HEK293 (cell line): ENCODE measurements around the gene VAV2.
A peak's percentile ranks its signal among the peaks of the same experiment; 100 is the strongest.

Experiments used
- CTCF ChIA-PET: fragments of 350-600 bp; formaldehyde crosslinking; extraction: SDS; loops from one replicate; lab custom pipeline; 2021; ENCODE audit warnings: antibody characterized with exemption; lab: Yijun Ruan, JAX
- POLR2A ChIA-PET: fragments of 300-600 bp; formaldehyde crosslinking; extraction: SDS; loops from one replicate; lab custom pipeline; 2020; ENCODE audit warnings: antibody characterized with exemption, inconsistent platforms; lab: Yijun Ruan, JAX
- H3K27ac ChIP-seq: fragments of 200-500 bp; sonication (Bioruptor generic); 2 replicates; pipeline ENCODE4 v1.5.1; 2014; ENCODE audit warnings: low read depth, low read length, control low read depth, inconsistent platforms; ENCODE audit errors: extremely low read depth
- H3K36me3 ChIP-seq, 2 experiments: fragments of 200-500 bp in 1 of 2; sonication (Bioruptor generic) in 1 of 2; 1 replicate in 1 of 2; 2 replicates in 1 of 2; pipeline ENCODE4 v1.5.1; 2014 to 2017; ENCODE audit warnings: inconsistent platforms in 2 of 2, low read length in 2 of 2; ENCODE audit not compliant: control insufficient read depth in 2 of 2, insufficient read depth in 1 of 2
- H3K4me1 ChIP-seq: fragments of 200-500 bp; sonication (Bioruptor generic); 2 replicates; pipeline ENCODE4 v1.5.1; 2014; ENCODE audit warnings: mild to moderate bottlenecking, low read length, inconsistent platforms; ENCODE audit not compliant: control insufficient read depth, insufficient read depth
- H3K4me3 ChIP-seq: 2 replicates; pipeline ENCODE4 v1.5.1; 2011; ENCODE audit warnings: low read depth, mild to moderate bottlenecking, control low read depth, low read length, moderate library complexity
- H3K9me3 ChIP-seq: fragments of 200-500 bp; sonication (Bioruptor generic); 2 replicates; pipeline ENCODE4 v1.5.1; 2014; ENCODE audit warnings: low read depth, low read length, inconsistent platforms; ENCODE audit not compliant: control insufficient read depth, insufficient read depth
- EGR2 ChIP-seq: fragments of 450-650 bp; formaldehyde crosslinking; IDR thresholded peaks from 2 replicates; pipeline ENCODE4 v1.5.1; 2016; ENCODE audit warnings: low read depth, missing biosample characterization, missing genetic modification characterization
- GLIS1 ChIP-seq: fragments of 450-650 bp; formaldehyde crosslinking; IDR thresholded peaks from 2 replicates; pipeline ENCODE4 v1.5.1; 2016; ENCODE audit warnings: missing biosample characterization, missing genetic modification characterization
- GLIS2 ChIP-seq: fragments of 450-650 bp; formaldehyde crosslinking; IDR thresholded peaks from 2 replicates; pipeline ENCODE4 v1.5.1; 2016; ENCODE audit warnings: missing biosample characterization, missing genetic modification characterization
- HOXA7 ChIP-seq: sonication (generic); formaldehyde crosslinking; IDR thresholded peaks from 2 replicates; pipeline ENCODE4 v1.8.1; 2022; ENCODE audit warnings: missing genetic modification reagents, borderline replicate concordance
- KLF1 ChIP-seq: fragments of 450-650 bp; formaldehyde crosslinking; IDR thresholded peaks from 2 replicates; pipeline ENCODE4 v1.5.1; 2016; ENCODE audit warnings: missing biosample characterization, missing genetic modification characterization
- MZF1 ChIP-seq: fragments of 450-650 bp; formaldehyde crosslinking; IDR thresholded peaks from 2 replicates; pipeline ENCODE4 v1.5.1; 2017; ENCODE audit warnings: missing biosample characterization, missing genetic modification characterization, borderline replicate concordance
- OVOL3 ChIP-seq: fragments of 450-650 bp; formaldehyde crosslinking; IDR thresholded peaks from 2 replicates; pipeline ENCODE4 v1.5.1; 2016; ENCODE audit warnings: missing biosample characterization, missing genetic modification characterization
- SCRT1 ChIP-seq: fragments of 450-650 bp; formaldehyde crosslinking; IDR thresholded peaks from 2 replicates; pipeline ENCODE4 v1.5.1; 2016; ENCODE audit warnings: missing biosample characterization, missing genetic modification characterization, borderline replicate concordance
- SETDB1 ChIP-seq: IDR thresholded peaks from one replicate; pipeline ENCODE4 v1.6.1; 2017; ENCODE audit warnings: mild to moderate bottlenecking, low read length, moderate library complexity, mixed read lengths; ENCODE audit not compliant: insufficient read length
- ZFHX2 ChIP-seq: fragments of 450-650 bp; formaldehyde crosslinking; conservative IDR thresholded peaks from 2 replicates; pipeline ENCODE4 v1.5.1; 2016; ENCODE audit warnings: missing biosample characterization, missing genetic modification characterization
- ZIC2 ChIP-seq: fragments of 450-650 bp; formaldehyde crosslinking; IDR thresholded peaks from 2 replicates; pipeline ENCODE4 v1.5.1; 2016; ENCODE audit warnings: missing biosample characterization, missing genetic modification characterization
- ZNF223 ChIP-seq: fragments of 450-650 bp; formaldehyde crosslinking; IDR thresholded peaks from 2 replicates; pipeline ENCODE4 v1.5.1; 2016; ENCODE audit warnings: missing biosample characterization, missing genetic modification characterization
- ZNF292 ChIP-seq: fragments of 450-650 bp; formaldehyde crosslinking; IDR thresholded peaks from 2 replicates; pipeline ENCODE4 v1.5.1; 2016; ENCODE audit warnings: low read depth, missing biosample characterization, missing genetic modification characterization, borderline replicate concordance
- ZNF366 ChIP-seq: fragments of 450-650 bp; formaldehyde crosslinking; conservative IDR thresholded peaks from 2 replicates; pipeline ENCODE4 v1.5.1; 2016; ENCODE audit warnings: missing biosample characterization, missing genetic modification characterization
- ZNF37A ChIP-seq: fragments of 450-650 bp; IDR thresholded peaks from 2 replicates; pipeline ENCODE4 v1.5.1; 2018; ENCODE audit warnings: missing biosample characterization, missing genetic modification characterization
- ZNF433 ChIP-seq: fragments of 450-650 bp; formaldehyde crosslinking; IDR thresholded peaks from 2 replicates; pipeline ENCODE4 v1.5.1; 2016; ENCODE audit warnings: missing biosample characterization, missing genetic modification characterization, low read depth
- ZNF561 ChIP-seq: fragments of 450-650 bp; IDR thresholded peaks from 2 replicates; pipeline ENCODE4 v1.5.1; 2018; ENCODE audit warnings: missing biosample characterization, missing genetic modification characterization, borderline replicate concordance
- ZNF600 ChIP-seq: fragments of 450-650 bp; formaldehyde crosslinking; IDR thresholded peaks from 2 replicates; pipeline ENCODE4 v1.5.1; 2016; ENCODE audit warnings: missing biosample characterization, missing genetic modification characterization
- ZNF701 ChIP-seq: fragments of 450-650 bp; formaldehyde crosslinking; IDR thresholded peaks from 2 replicates; pipeline ENCODE4 v1.5.1; 2016; ENCODE audit warnings: missing biosample characterization, missing genetic modification characterization
- ZNF776 ChIP-seq: fragments of 450-650 bp; formaldehyde crosslinking; IDR thresholded peaks from 2 replicates; pipeline ENCODE4 v1.5.0; 2017; ENCODE audit warnings: missing biosample characterization, missing genetic modification characterization, borderline replicate concordance
- ZNF837 ChIP-seq: fragments of 450-650 bp; formaldehyde crosslinking; IDR thresholded peaks from 2 replicates; pipeline ENCODE4 v1.5.1; 2016; ENCODE audit warnings: missing biosample characterization, missing genetic modification characterization
- TF ChIP-seq, protein P1 (sequence below): fragments of 450-650 bp; formaldehyde crosslinking; IDR thresholded peaks from 2 replicates; pipeline ENCODE4 v1.5.1; 2016; ENCODE audit warnings: missing biosample characterization, missing genetic modification characterization
- TF ChIP-seq, protein P2 (sequence below): fragments of 450-650 bp; formaldehyde crosslinking; IDR thresholded peaks from 2 replicates; pipeline ENCODE4 v1.5.1; 2016; ENCODE audit warnings: missing biosample characterization, missing genetic modification characterization
- TF ChIP-seq, protein P3 (sequence below): fragments of 450-650 bp; formaldehyde crosslinking; IDR thresholded peaks from 2 replicates; pipeline ENCODE4 v1.5.1; 2016; ENCODE audit warnings: missing biosample characterization, missing genetic modification characterization
- TF ChIP-seq, protein P4 (sequence below): fragments of 450-650 bp; formaldehyde crosslinking; IDR thresholded peaks from 2 replicates; pipeline ENCODE4 v1.5.1; 2017; ENCODE audit warnings: missing biosample characterization, mild to moderate bottlenecking, missing genetic modification characterization, moderate library complexity

VAV2 gene

DNA sequence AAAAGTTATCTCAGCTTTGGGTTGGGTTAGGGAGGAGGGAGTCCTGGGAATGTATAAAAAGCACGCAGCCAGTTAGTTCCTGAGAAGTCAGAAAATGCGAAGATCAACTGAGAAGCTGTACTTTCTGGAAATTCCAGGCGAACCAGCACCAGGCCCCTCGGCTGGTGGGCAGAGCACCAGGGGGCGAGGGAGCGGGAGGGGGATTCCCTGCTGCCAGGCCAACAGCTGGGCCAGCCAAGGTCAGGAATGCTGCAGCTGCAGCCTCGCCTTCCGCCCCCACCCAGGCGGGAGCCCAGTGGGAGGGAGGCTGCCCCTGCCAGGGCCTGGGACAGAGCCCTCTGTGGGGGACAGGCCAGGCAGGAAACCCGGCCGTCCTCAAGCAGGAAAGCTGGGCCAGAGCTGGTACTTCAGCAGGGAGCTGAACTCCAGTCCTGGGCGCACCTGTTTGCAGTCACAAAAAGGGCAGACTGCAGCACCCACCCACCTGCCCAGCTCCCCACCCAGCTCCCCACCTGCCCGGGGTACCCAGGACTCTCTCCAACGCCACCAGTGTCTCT, 35.5 kb downstream of the VAV2 start (continued):
- peak; percentile 99 for TF ChIP-seq ZIC2 (tag by site-specific recombination)
- TF ChIP-seq ZNF837 (tag by site-specific recombination): no peak
- TF ChIP-seq HOXA7 (CRISPR knock-in tag): no peak
- TF ChIP-seq ZNF366 (tag by site-specific recombination): no peak
- TF ChIP-seq ZNF561 (tag by site-specific recombination): no peak
- no peak for TF ChIP-seq ZNF433 (tag by site-specific recombination)
- TF ChIP-seq, protein P1, sequence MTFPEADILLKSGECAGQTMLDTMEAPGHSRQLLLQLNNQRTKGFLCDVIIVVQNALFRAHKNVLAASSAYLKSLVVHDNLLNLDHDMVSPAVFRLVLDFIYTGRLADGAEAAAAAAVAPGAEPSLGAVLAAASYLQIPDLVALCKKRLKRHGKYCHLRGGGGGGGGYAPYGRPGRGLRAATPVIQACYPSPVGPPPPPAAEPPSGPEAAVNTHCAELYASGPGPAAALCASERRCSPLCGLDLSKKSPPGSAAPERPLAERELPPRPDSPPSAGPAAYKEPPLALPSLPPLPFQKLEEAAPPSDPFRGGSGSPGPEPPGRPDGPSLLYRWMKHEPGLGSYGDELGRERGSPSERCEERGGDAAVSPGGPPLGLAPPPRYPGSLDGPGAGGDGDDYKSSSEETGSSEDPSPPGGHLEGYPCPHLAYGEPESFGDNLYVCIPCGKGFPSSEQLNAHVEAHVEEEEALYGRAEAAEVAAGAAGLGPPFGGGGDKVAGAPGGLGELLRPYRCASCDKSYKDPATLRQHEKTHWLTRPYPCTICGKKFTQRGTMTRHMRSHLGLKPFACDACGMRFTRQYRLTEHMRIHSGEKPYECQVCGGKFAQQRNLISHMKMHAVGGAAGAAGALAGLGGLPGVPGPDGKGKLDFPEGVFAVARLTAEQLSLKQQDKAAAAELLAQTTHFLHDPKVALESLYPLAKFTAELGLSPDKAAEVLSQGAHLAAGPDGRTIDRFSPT (tag by site-specific recombination): no peak
- TF ChIP-seq SCRT1 (tag by site-specific recombination): no peak
- TF ChIP-seq GLIS2: peak; percentile 50; the same call in 1 of the 2 replicates
- TF ChIP-seq EGR2: peak; percentile 87
- no peak for TF ChIP-seq OVOL3 (tag by site-specific recombination)
- TF ChIP-seq, protein P2, sequence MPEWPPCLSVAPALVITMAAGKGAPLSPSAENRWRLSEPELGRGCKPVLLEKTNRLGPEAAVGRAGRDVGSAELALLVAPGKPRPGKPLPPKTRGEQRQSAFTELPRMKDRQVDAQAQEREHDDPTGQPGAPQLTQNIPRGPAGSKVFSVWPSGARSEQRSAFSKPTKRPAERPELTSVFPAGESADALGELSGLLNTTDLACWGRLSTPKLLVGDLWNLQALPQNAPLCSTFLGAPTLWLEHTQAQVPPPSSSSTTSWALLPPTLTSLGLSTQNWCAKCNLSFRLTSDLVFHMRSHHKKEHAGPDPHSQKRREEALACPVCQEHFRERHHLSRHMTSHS (tag by site-specific recombination): no peak
- TF ChIP-seq ZNF600 (tag by site-specific recombination): no peak
- peak; percentile 91 for TF ChIP-seq GLIS1
- TF ChIP-seq, protein P3, sequence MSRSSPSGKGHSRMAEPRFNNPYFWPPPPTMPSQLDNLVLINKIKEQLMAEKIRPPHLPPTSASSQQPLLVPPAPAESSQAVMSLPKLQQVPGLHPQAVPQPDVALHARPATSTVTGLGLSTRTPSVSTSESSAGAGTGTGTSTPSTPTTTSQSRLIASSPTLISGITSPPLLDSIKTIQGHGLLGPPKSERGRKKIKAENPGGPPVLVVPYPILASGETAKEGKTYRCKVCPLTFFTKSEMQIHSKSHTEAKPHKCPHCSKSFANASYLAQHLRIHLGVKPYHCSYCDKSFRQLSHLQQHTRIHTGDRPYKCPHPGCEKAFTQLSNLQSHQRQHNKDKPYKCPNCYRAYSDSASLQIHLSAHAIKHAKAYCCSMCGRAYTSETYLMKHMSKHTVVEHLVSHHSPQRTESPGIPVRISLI: no peak
- no peak for TF ChIP-seq ZNF292 (tag by site-specific recombination)
- no peak for TF ChIP-seq SETDB1
- TF ChIP-seq MZF1 (tag by site-specific recombination): no peak
- no peak for TF ChIP-seq ZNF37A (tag by site-specific recombination)
- TF ChIP-seq KLF1 (tag by site-specific recombination): peak; percentile 54
- TF ChIP-seq ZNF776 (tag by site-specific recombination): no peak
- no peak for TF ChIP-seq ZNF223 (tag by site-specific recombination)
- TF ChIP-seq ZFHX2 (tag by site-specific recombination): peak; percentile 87

DNA sequence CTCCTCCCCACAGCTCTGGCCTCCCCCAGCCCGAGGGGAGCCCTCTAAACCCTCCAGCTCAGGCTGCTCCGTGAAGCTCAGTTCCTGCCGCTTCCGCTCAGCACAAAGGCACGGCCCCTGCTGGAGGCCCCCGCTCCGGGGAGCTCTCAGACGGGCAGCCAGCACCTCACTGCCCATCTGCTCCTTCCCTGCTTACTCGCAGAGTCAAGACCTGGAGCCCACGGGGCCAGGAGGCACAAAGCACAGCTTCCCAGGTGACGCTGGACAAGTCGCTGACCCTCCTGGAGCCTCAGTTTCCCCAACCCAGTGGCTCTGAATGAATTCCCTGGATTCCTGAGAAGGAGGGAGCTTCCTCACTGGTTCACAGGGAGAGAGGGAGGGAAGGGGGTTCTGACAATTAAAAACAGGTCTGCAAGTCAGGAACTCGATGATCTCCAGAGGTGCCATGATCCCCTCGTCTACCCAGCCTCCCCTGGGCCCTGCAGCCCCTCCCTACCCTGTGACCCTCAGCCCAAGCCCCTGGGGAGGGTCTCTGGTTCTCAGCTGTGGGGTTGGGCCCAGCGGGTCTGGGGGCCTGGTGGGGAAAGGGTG, 36.2 kb downstream of the VAV2 start:
- POLR2A ChIA-PET: no interaction called here
- CTCF ChIA-PET: interaction anchor here (0.6 to 1.1 kb wide), 2 partner anchors 38 to 67 kb away, joined by 3 read pairs; no protein-coding TSS in a partner anchor
- H3K4me1 ChIP-seq: no peaks in the 10 kb centered on the region
- no peaks in the 10 kb centered on the region for H3K9me3 ChIP-seq
- no peaks in the 10 kb centered on the region for H3K36me3 ChIP-seq
- H3K27ac ChIP-seq: no peak overlapping the region
- H3K4me3 ChIP-seq: no peak overlapping the region
- no peak for TF ChIP-seq GLIS1
- TF ChIP-seq, protein P4, sequence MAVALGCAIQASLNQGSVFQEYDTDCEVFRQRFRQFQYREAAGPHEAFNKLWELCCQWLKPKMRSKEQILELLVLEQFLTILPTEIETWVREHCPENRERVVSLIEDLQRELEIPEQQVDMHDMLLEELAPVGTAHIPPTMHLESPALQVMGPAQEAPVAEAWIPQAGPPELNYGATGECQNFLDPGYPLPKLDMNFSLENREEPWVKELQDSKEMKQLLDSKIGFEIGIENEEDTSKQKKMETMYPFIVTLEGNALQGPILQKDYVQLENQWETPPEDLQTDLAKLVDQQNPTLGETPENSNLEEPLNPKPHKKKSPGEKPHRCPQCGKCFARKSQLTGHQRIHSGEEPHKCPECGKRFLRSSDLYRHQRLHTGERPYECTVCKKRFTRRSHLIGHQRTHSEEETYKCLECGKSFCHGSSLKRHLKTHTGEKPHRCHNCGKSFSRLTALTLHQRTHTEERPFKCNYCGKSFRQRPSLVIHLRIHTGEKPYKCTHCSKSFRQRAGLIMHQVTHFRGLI (tag by site-specific recombination): no peak
- no peak for TF ChIP-seq ZNF701 (tag by site-specific recombination)
- TF ChIP-seq ZFHX2 (tag by site-specific recombination): peak; percentile 28
- TF ChIP-seq ZIC2 (tag by site-specific recombination): peak; percentile 38
